AG08396 (cell line): ENCODE measurements around the gene PLVAP.

Experiments used
- DNase-seq: peaks from one replicate; pipeline ENCODE4 v3.0.0; 2012; ENCODE audit warnings: low spot score, mixed read lengths

The PLVAP gene

GRCh38 chr19:17333611-17334413 lies 43.3 kb downstream of the PLVAP start:
- DNase-seq, result peak; percentile 87

GRCh38 chr19:17332677-17333581 lies 44.2 kb downstream of the PLVAP start:
- DNase-seq, result peak; percentile 43

- DNase-seq, result no peak
These were observed 44.8 kb downstream of the PLVAP start for GRCh38 chr19:17332360-17332676.

GRCh38 chr19:17331045-17331558 lies 46.0 kb downstream of the PLVAP start:
- no peak for DNase-seq

- DNase-seq, result no peak
These were observed 46.7 kb downstream of the PLVAP start for GRCh38 chr19:17330262-17331044.

GRCh38 chr19:17329366-17330261 lies 47.5 kb downstream of the PLVAP start:
- DNase-seq, result no peak

- DNase-seq, result no peak
These were observed 48.4 kb downstream of the PLVAP start for GRCh38 chr19:17328517-17329365.

GRCh38 chr19:17327654-17328516 lies 49.3 kb downstream of the PLVAP start:
- DNase-seq, result no peak

GRCh38 chr19:17327068-17327653 lies 50.0 kb downstream of the PLVAP start:
- DNase-seq, result no peak

- no peak for DNase-seq
These were observed 50.6 kb downstream of the PLVAP start for GRCh38 chr19:17326595-17326966.

GRCh38 chr19:17325881-17326594 lies 51.1 kb downstream of the PLVAP start:
- DNase-seq, result peak; percentile 74

- DNase-seq, result no peak
These were observed 52.0 kb downstream of the PLVAP start for GRCh38 chr19:17325133-17325532.

- DNase-seq, result no peak
These were observed 52.6 kb downstream of the PLVAP start for GRCh38 chr19:17324357-17325114.

- DNase-seq, result no peak
These were observed 53.2 kb downstream of the PLVAP start for GRCh38 chr19:17323964-17324332.

- DNase-seq, result no peak
These were observed 53.7 kb downstream of the PLVAP start for GRCh38 chr19:17323300-17323963.

GRCh38 chr19:17322854-17323253 lies 54.3 kb downstream of the PLVAP start:
- no peak for DNase-seq
